HUES64 (cell line): ENCODE measurements around the gene PAK2. TPM values are rescaled to one million over a fixed set of nuclear protein-coding genes. Genes with fewer than 3 reads are reported as not detected.

Source experiments
- H3K27ac ChIP-seq: 2 replicates; pipeline ENCODE4 v1.7.0; 2013; ENCODE audit warnings: low read depth, low read length, inconsistent platforms
- H3K27me3 ChIP-seq: 2 replicates; pipeline ENCODE4 v1.6.1; 2013; ENCODE audit warnings: mild to moderate bottlenecking, low read length; ENCODE audit not compliant: insufficient read depth
- H3K36me3 ChIP-seq: 2 replicates; pipeline ENCODE4 v1.6.1; 2013; ENCODE audit warnings: mild to moderate bottlenecking, low read length; ENCODE audit not compliant: insufficient read depth
- H3K4me1 ChIP-seq: 2 replicates; pipeline ENCODE4 v1.6.1; 2013; ENCODE audit warnings: mild to moderate bottlenecking, low read length, moderate library complexity; ENCODE audit not compliant: insufficient read depth
- H3K4me3 ChIP-seq: 2 replicates; pipeline ENCODE4 v1.5.1; 2013; ENCODE audit warnings: mild to moderate bottlenecking, low read length, moderate library complexity
- H3K9ac ChIP-seq: 2 replicates; pipeline ENCODE4 v1.6.1; 2013; ENCODE audit warnings: mild to moderate bottlenecking, low read depth, low read length
- H3K9me3 ChIP-seq: 2 replicates; pipeline ENCODE4 v1.6.1; 2013; ENCODE audit warnings: low read depth, low read length; ENCODE audit not compliant: insufficient read depth
- WGBS: fragments of 150-250, 120-280 bp; methylation state at CpG from one replicate; pipeline ENCODE4 v1.1.7; 2013; ENCODE audit warnings: missing lambda C conversion rate; 5-methylcytosine and 5-hydroxymethylcytosine counted together
- polyA plus RNA-seq, 2 experiments: library from polyadenylated mRNA; stranded (reverse); fragments of 50-300 nt; gene quantifications; one replicate each; pipeline ENCODE4 v1.2.3, GENCODE V29; 2013

The PAK2 gene
- polyA plus RNA-seq (2013, experiment 1 of 2): 33.4 TPM
- 37.5 TPM for polyA plus RNA-seq (2013, experiment 2 of 2)

DNA sequence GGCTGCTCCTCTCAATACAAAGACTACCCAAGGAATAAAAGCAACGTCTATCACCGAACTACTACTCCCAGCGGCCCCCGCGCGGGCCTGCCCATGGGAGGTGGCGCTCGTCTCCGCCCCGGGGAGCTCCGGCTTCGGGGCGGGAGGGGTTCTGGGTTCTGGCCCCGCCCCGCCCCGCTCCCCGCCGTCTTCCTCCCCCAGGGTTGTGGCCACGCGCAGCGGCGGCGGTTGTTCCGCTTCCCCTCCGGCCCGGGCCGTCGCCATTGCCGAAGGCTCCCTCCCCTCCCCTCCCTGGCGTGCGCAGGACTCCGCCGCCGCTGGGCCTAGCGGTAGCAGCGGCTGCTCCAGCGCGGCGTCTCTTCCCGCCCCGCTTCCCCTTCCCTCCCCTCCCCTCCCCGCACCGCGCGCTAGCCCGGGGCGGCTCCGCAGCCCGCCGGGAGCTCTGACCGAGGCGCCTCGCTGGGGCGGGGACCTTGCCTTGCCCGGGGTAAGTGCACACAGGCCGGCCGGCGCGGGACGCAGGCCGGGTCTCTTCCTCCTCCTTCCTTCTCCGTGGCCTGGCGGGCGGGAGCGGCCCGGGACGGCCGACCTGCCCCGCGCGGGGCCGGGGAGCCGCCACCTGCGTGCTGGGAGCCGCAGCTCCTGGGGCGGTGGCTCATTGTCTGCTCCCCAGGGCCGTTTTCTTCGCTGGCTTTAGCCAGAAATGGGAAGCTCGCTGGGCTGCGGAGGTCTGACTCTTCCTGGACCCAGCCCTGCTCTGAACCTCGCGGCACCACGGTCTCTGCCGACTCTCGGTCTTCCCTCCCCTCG is at the start of gene PAK2:
PAK2 (plus strand) TSS at position 187 of the 810 bp plus-strand sequence. CDS start 42,790 bp downstream, outside the sequence.
- Histone ChIP-seq H3K27ac (peak within 1 kb of the TSS; percentile 96), H3K27me3 (no peaks in the 10 kb centered on the region), H3K36me3 (no peaks in the 10 kb centered on the region), H3K9me3 (no peaks in the 10 kb centered on the region), H3K4me1 (peaks cover 19% of the 10 kb centered on the region), H3K9ac (peak within 1 kb of the TSS; percentile 96), H3K4me3 (peak within 1 kb of the TSS; percentile 96)
- under 1% methylated on average over 86 of the region's 86 CpGs for WGBS

DNA sequence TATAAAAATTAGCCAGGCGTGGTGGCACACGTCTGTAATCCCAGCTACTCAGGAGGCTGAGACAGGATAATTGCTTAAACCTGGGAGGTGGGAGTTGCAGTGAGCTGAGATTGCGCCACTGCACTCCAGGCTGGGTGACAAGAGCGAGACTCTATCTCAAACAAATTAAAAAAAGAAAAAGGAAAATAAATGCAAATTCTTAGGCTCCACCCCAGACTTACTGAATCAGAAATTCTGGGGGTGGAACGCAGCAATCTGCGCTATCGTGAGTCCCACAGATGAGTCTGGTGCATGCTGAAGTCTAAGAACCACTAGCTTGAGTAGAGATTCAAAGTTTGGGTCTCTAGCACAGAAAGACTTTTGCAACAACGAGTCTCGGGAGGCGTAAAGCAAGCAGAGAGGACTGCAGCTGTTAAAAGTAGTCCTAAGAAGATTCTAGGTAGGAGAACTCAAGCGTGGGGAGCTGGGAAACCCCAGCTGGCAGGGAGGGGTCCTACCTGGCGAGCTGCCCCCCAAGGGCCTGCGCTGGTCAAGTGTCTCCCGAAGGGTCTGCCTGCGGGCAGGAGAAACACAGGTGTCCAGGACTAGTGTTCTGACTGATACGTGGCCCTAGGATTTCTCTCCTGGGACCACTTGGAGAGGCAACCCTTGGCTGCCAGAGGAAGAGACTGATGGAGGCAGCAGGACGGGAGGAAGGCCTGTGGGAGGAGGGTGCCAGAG is 49.6 kb upstream of the PAK2 start:
- Histone ChIP-seq H3K27ac (no peak overlapping the region), H3K36me3 (no peaks in the 10 kb centered on the region), H3K4me1 (no peaks in the 10 kb centered on the region), H3K27me3 (no peaks in the 10 kb centered on the region), H3K9me3 (no peaks in the 10 kb centered on the region), H3K4me3 (no peak overlapping the region), H3K9ac (no peak overlapping the region)
- WGBS: 95% methylated on average over 17 of the region's 17 CpGs

DNA sequence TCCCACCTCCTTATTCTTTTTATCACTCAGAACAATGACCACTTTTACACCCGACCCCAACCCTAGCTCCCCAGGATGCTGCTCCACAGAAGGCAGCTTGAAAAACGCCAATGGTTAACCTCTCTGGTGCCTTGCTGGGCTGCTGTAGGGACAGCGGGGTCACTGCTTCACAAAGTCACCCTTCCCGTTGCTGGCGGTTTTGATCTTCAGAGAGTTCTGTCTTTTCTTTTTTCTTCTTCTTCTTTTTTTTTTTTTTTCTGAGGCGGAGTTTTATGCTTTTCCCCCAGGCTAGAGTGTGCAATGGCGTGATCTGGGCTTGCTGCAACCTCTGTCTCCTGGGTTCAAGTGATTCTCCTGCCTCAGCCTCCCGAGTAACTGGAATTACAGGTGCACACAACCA is 48.3 kb upstream of the PAK2 start:
- WGBS: 91% methylated on average over 8 of the region's 8 CpGs
- Histone ChIP-seq H3K9me3 (no peaks in the 10 kb centered on the region), H3K27me3 (no peaks in the 10 kb centered on the region), H3K4me3 (no peak overlapping the region), H3K27ac (no peak overlapping the region), H3K9ac (no peak overlapping the region), H3K4me1 (no peaks in the 10 kb centered on the region), H3K36me3 (no peaks in the 10 kb centered on the region)

DNA sequence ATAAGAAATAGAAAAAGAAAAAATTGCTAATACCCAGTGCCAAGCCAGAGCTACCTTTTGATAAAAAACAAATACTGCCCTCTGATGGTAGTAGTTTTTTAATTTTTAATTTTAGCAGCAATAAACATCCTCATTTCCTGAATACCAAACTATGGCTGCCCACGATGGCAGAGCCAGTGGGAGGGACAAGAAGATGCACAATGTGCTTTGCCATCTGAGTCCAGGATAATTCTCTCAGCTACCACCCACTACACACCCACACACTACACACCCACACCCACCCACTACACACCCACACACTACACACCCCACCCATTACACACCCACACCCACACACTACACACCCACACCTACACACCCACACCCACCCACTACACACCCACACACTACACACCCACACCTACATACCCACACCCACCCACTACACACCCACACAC is 45.4 kb upstream of the PAK2 start:
- Histone ChIP-seq H3K4me3 (no peak overlapping the region), H3K27me3 (no peaks in the 10 kb centered on the region), H3K4me1 (no peaks in the 10 kb centered on the region), H3K9me3 (no peaks in the 10 kb centered on the region), H3K36me3 (no peaks in the 10 kb centered on the region), H3K9ac (no peak overlapping the region), H3K27ac (no peak overlapping the region)
- WGBS: 71% methylated on average over 1 of the region's 1 CpG

DNA sequence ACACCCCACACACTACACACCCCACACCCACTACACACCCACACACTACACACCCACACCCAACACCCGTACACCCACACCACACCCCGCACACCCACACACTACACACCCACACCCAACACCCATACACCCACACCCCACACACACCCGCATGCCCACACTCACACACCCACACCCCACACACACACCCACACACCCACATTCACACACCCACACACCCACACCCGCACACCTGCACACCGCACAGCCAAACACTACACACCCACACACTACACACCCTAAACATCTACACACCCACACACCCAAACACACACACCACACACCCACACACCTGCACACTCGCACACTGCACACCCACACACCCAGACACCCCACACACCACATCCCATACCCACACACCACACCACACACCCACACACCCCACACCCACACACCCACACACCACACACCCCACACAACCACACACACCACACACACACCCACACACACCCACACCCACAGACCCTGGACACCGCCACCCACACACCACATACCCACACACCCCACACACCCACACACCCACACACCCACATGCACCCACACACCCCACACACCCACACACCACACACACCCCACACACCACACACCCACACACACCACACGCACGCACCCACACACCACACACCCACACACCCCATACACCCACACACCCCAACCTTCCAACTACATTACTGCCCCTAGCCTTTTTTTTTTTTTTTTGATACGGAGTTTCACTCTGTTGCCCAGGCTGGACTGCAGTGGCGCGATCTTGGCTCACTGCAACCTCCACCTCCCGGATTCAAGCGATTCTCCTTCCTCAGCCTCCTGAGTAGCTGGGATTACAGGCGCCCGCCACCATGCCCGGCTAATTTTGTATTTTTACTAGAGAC is 44.5 kb upstream of the PAK2 start:
- no peaks in the 10 kb centered on the region for H3K27me3 ChIP-seq
- WGBS: 95% methylated on average over 17 of the region's 17 CpGs
- no peaks in the 10 kb centered on the region for H3K4me1 ChIP-seq
- no peaks in the 10 kb centered on the region for H3K9me3 ChIP-seq
- no peak overlapping the region for H3K27ac ChIP-seq
- H3K36me3 ChIP-seq: no peaks in the 10 kb centered on the region
- no peak overlapping the region for H3K9ac ChIP-seq
- no peak overlapping the region for H3K4me3 ChIP-seq

DNA sequence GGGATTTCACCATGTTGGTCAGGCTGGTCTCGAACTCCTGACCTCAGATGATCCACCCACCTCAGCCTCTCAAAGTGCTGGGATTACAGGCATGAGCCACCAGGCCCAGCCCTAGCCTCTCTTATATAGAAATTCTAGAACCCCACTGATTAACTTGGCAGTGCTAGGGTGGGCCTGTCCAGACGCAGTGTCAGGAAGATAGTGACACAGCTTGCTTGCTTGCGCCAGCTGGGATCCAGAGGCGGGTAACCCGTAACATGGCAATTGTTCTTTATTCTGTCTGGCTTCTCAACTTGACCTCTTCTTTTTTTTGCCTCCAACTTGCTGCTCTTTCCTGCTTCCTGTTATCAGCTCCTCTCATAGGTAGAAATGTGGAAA is 43.8 kb upstream of the PAK2 start:
- Histone ChIP-seq H3K27me3 (no peaks in the 10 kb centered on the region), H3K27ac (no peak overlapping the region), H3K4me1 (no peaks in the 10 kb centered on the region), H3K4me3 (no peak overlapping the region), H3K36me3 (no peaks in the 10 kb centered on the region), H3K9me3 (no peaks in the 10 kb centered on the region), H3K9ac (no peak overlapping the region)
- 89% methylated on average over 5 of the region's 5 CpGs for WGBS

DNA sequence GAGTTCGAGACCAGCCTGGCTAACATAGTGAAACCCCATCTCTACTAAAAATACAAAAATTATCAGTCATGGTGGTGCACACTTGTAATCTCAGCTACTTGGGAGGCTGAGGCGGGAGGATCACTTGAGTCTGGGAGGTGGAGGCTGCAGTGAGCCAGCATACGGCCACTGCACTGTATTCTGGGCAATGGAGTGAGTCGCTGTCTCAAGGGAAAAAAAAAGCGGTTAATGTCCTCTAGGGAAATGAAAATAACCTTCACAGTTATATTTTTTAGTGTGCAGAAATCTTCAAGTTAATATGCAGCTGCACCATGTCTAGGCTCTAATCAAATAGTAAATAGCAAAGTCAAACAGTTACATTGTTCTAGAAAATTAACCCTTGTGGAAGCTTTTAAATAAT is 42.4 kb upstream of the PAK2 start:
- H3K9me3 ChIP-seq: no peaks in the 10 kb centered on the region
- 95% methylated on average over 3 of the region's 5 CpGs for WGBS
- no peak overlapping the region for H3K4me3 ChIP-seq
- no peak overlapping the region for H3K27ac ChIP-seq
- H3K4me1 ChIP-seq: no peaks in the 10 kb centered on the region
- no peak overlapping the region for H3K9ac ChIP-seq
- no peaks in the 10 kb centered on the region for H3K27me3 ChIP-seq
- no peaks in the 10 kb centered on the region for H3K36me3 ChIP-seq

DNA sequence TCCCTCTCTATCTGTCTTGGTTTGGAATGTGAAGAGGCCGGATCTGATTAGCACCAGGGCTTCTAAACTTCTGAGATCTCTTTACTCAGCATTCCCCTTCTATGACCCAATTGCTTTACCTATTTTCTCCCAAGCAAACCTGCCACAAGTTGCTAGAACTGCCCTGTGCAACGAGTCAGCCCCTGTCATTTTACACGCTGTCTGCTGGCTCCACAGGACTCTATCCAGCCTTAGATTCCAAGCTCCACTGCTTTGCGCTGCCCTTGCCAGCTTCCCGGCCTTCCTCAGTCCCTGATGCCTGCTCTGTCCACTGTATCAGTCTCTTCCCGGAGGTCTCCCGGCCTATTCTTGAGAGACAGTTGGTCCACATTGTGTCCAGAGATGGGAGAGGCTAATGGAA is 39.9 kb upstream of the PAK2 start:
- Histone ChIP-seq H3K27me3 (no peaks in the 10 kb centered on the region), H3K27ac (no peak overlapping the region), H3K4me3 (no peak overlapping the region), H3K9ac (no peak overlapping the region), H3K36me3 (no peaks in the 10 kb centered on the region), H3K4me1 (no peaks in the 10 kb centered on the region), H3K9me3 (no peaks in the 10 kb centered on the region)
- 86% methylated on average over 7 of the region's 7 CpGs for WGBS

DNA sequence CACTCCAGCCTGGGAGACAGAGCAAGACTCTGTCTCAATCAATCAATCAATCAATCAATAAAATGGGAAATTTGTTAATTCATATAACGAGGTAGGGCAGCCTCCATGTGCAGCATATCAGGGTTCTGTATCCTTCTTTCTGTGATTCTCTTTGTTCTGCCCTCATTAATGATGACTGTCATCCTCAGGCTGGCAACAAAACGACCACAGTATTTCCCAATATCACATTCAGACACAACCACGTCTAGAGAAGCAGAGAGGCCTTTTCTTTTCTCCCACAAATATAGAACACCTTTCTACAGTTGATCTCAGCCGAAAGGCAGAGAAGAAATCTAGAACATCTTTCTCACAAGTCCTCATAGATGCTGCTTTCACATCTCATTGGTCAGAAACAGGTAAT is 38.9 kb upstream of the PAK2 start:
- no peaks in the 10 kb centered on the region for H3K9me3 ChIP-seq
- no peak overlapping the region for H3K9ac ChIP-seq
- no peaks in the 10 kb centered on the region for H3K27me3 ChIP-seq
- H3K36me3 ChIP-seq: no peaks in the 10 kb centered on the region
- H3K4me1 ChIP-seq: no peaks in the 10 kb centered on the region
- WGBS: 91% methylated on average over 4 of the region's 4 CpGs
- no peak overlapping the region for H3K27ac ChIP-seq
- H3K4me3 ChIP-seq: no peak overlapping the region

DNA sequence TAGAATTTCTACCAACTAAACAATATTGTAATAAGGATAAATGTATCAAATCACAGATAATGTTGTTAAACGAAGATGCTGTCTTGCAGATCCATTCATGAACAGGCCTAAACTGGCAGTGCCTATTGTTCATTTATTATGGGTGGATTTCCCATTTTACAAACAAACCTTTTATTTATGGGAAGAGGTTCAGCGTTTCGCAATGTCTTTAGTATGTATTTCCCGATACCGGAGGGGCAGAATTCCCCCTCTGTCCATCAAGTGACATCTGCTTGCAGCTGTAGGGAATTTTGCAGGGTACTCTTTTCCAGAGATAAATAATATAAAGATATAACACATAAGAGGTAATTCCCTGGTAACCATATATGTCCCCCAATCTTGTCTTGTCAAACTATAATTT is 33.3 kb upstream of the PAK2 start:
- Histone ChIP-seq H3K4me3 (no peak overlapping the region), H3K9me3 (no peaks in the 10 kb centered on the region), H3K36me3 (no peaks in the 10 kb centered on the region), H3K27me3 (peaks cover 7% of the 10 kb centered on the region), H3K9ac (no peak overlapping the region), H3K4me1 (no peaks in the 10 kb centered on the region), H3K27ac (no peak overlapping the region)
- 95% methylated on average over 4 of the region's 5 CpGs for WGBS

DNA sequence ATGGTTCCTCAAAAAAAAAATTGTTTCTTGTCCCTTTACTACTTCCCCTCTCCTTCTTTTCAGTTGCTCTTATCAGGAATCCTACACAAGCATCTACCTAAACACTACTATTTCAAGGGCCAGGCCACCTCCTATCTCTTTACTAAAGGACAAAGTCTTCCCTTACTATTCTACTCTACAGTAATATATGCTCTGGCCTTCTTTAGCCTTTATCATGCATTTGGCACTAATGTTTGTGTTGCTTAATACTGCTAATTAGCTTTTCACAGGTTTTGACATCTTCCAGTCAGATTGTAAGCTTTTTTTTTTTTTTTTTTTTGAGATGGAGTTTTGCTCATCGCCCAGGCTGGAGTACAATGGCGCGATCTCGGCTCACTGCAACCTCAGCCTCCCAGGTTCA is 32.9 kb upstream of the PAK2 start:
- H3K4me1 ChIP-seq: no peaks in the 10 kb centered on the region
- 92% methylated on average over 4 of the region's 4 CpGs for WGBS
- H3K27ac ChIP-seq: no peak overlapping the region
- no peak overlapping the region for H3K9ac ChIP-seq
- H3K27me3 ChIP-seq: peaks cover 10% of the 10 kb centered on the region
- H3K4me3 ChIP-seq: no peak overlapping the region
- no peaks in the 10 kb centered on the region for H3K36me3 ChIP-seq
- no peaks in the 10 kb centered on the region for H3K9me3 ChIP-seq
